ENCODE measurements around the gene TMEM222.
"Not testable (repeated sequence)": the region's sequence is repeated elsewhere in the genome, so short reads cannot be mapped to it uniquely, and the experiment has no call there.

TMEM222 gene

GRCh38 chr1:27380766-27381733, 59.1 kb downstream of the TMEM222 start:
- DNase-seq: no peak

- no peak for DNase-seq
Measured at GRCh38 chr1:27381969-27382762, 60.2 kb downstream of the TMEM222 start.

DNA sequence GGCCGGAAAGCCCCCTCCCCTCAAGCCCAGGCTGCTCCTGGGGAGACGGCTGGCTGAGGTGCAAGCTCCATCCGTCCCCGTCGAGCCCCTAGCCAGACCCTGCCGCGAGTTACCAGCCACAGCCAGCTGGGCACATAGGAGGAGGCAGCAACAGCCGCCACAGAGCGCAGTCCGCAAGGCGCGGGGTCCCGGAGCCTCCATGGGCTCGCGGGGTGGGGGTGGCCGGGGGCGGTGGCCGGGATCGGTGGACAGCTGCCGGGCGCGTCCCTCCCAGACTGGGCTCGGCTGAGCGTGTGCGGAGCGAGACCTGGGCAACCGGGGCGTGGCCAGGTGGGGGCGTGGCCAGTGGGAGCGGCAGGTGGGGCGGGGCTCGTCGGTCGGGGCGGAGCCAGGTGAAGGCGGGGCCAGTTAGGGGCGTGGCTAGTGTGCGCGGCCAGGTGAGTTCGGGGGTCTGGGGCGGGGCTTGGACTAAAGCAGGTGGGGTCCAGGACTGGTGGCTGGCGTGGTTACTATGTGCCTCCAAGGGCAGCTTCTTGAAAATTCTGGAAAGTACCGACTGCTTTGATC, 61.2 kb downstream of the TMEM222 start, which contains the start of gene CD164L2:
CD164L2 (minus strand) TSS at position 295 of the 567 bp plus-strand sequence; CDS start at position 201, 94 bp downstream.
- no peak for DNase-seq

DNA sequence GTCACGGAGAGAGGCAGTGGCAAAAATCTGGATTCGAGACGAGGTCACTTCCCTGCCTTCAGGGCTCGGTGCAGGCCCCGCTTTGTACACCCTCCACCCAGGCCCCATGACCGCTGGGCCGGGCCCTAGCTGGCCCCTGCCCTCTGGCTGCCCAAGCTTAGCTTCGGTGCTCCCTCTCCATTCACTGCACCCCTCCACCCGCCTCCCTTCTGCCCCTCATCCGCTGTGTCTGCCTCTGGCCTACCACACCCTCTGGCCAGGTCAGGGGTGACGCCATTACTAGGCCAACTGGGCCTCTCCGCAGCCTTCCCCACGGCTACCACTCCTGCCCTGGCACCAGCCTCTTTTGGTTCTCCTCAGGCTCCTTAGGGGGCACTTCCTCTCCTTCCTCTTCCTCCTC, 61.7 kb downstream of the TMEM222 start:
- DNase-seq: no peak

DNA sequence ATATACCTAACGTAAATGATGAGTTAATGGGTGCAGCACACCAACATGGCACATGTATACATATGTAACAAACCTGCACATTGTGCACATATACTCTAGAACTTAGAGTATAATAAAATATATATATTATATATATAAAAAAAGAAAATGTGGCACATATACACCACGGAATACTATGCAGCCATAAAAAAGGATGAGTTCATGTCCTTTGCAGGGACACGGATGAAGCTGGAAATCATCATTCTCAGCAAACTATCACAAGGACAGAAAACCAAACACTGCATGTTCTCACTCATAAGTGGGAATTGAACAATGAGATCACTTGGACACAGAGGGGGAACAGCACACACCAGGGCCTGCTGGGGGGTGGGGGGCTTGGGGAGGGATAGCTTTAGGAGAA, 62.8 kb downstream of the TMEM222 start:
- not testable (repeated sequence) for DNase-seq

Measured in inflammatory macrophage treated with lipopolysaccharide for 4 hours (primary cell).